Skeletal muscle cell (primary cell): ENCODE data around the gene TRAFD1.
A peak's percentile ranks its signal among the peaks of the same experiment; 100 is the strongest.

ENCODE experiments used
- DNase-seq: peaks from one replicate; pipeline ENCODE4 v3.0.0-alpha.2; 2010; ENCODE audit warnings: low read depth
- H3K4me3 ChIP-seq: 2 replicates; pipeline ENCODE4 v1.5.1; 2011; ENCODE audit warnings: low read depth, mild to moderate bottlenecking, control low read depth, low read length, moderate library complexity

The TRAFD1 gene

GRCh38 chr12:112169966-112170365 is 44.6 kb downstream of the TRAFD1 start:
- H3K4me3 ChIP-seq, result no peak overlapping the region
- DNase-seq, result no peak

GRCh38 chr12:112170376-112170775 is 45.0 kb downstream of the TRAFD1 start:
- DNase-seq, result no peak
- no peak overlapping the region for H3K4me3 ChIP-seq

GRCh38 chr12:112170971-112171596 is 45.7 kb downstream of the TRAFD1 start:
- no peak for DNase-seq
- H3K4me3 ChIP-seq, result no peak overlapping the region

GRCh38 chr12:112172556-112173324 is 47.4 kb downstream of the TRAFD1 start:
- DNase-seq, result no peak
- H3K4me3 ChIP-seq, result no peak overlapping the region

GRCh38 chr12:112175361-112176155 is 50.2 kb downstream of the TRAFD1 start:
- DNase-seq, result no peak
- no peak overlapping the region for H3K4me3 ChIP-seq

GRCh38 chr12:112176321-112177010 is 51.1 kb downstream of the TRAFD1 start:
- no peak for DNase-seq
- H3K4me3 ChIP-seq, result no peak overlapping the region

GRCh38 chr12:112178796-112179195 is 53.4 kb downstream of the TRAFD1 start:
- no peak overlapping the region for H3K4me3 ChIP-seq
- DNase-seq, result no peak

- DNase-seq, result no peak
- H3K4me3 ChIP-seq, result no peak overlapping the region
Observed at GRCh38 chr12:112179341-112179740, 54.0 kb downstream of the TRAFD1 start.

GRCh38 chr12:112179916-112180315 is 54.6 kb downstream of the TRAFD1 start:
- no peak overlapping the region for H3K4me3 ChIP-seq
- DNase-seq, result no peak

- no peak for DNase-seq
Observed at GRCh38 chr12:112180422-112180821, 55.1 kb downstream of the TRAFD1 start.

GRCh38 chr12:112182499-112182898 is 57.1 kb downstream of the TRAFD1 start:
- H3K4me3 ChIP-seq, result no peak overlapping the region
- DNase-seq, result peak; percentile 4

More at GRCh38 chr12:112180422-112180821, 55.1 kb downstream of the TRAFD1 start:
- no peak overlapping the region for H3K4me3 ChIP-seq

GRCh38 chr12:112183141-112184021 is 58.0 kb downstream of the TRAFD1 start:
- peak; percentile 4 for DNase-seq
- H3K4me3 ChIP-seq, result no peak overlapping the region

GRCh38 chr12:112184056-112184887 is 58.9 kb downstream of the TRAFD1 start:
- H3K4me3 ChIP-seq, result no peak overlapping the region
- DNase-seq, result no peak

- no peak for DNase-seq
Observed at GRCh38 chr12:112185093-112185923, 59.9 kb downstream of the TRAFD1 start.

GRCh38 chr12:112188130-112188830 is 62.9 kb downstream of the TRAFD1 start:
- H3K4me3 ChIP-seq, result no peak overlapping the region
- DNase-seq, result no peak

More at GRCh38 chr12:112185093-112185923, 59.9 kb downstream of the TRAFD1 start:
- no peak overlapping the region for H3K4me3 ChIP-seq

GRCh38 chr12:112190231-112191025 is 65.1 kb downstream of the TRAFD1 start:
- DNase-seq, result no peak
- H3K4me3 ChIP-seq, result no peak overlapping the region
